ENCODE data around the gene DYNC2LI1. TPM values are rescaled to one million over a fixed set of nuclear protein-coding genes. Genes with fewer than 3 reads are reported as not detected.

DYNC2LI1 gene
- total and polyA plus RNA-seq, 2 donors (not counting 1 experiment from before 2014, with no cell fraction given): 3.8 to 11.4 TPM

DNA sequence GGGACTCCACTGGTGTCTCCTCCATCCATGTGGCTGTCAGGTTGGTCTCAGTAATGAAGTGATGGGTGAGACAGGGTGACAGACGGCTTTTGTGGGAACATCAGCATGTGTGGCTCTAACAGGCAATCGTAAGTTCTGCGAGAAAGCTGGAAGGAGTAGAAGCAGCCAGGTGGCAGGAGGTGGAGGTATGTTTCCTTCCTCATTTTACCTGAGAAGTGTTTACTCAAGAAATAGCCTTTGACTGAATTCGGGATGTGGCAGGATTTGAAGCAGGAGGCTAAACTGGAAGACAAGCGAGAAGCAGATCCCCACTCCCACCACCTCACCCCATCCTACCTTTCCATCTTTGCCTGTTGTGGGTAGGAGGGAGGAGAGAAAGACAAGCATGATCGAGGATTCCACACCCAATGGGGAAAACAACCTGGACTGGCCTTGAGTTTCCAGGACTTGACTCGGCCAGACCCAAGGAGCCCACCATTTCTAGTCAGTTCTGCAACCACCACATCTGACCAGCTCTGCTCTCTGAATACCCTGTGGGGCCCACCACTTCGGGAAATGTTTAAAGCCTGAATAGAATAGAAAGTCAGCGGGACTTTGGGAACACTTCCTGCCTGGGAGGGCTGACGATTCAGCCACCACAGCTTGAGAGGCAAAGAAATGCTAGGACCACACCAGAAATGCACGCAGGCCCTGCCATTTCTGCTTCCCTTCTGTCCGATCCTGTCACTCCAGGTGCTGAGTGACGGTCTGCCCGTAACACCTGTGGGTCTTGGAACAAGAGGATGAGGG, 66.1 kb downstream of the DYNC2LI1 start:
- H3K4me3 ChIP-seq (ENCODE audit: control extremely low read depth in 1 of 5, extremely low read depth in 1 of 5, insufficient read depth in 1 of 5, low read depth in 2 of 5, low read length in 4 of 5): no peak overlapping the region
- H3K4me1 ChIP-seq (ENCODE audit: control insufficient read depth in 2 of 2, insufficient read depth in 2 of 2, low read length in 2 of 2): no peaks in the 10 kb centered on the region
- no peak overlapping the region for H2AFZ ChIP-seq (ENCODE audit: insufficient read depth, low read depth, low read length, poor library complexity, severe bottlenecking)
- Mint-ChIP-seq H3K27me3 (peaks cover 5% of the 10 kb centered on the region), H3K9me3 (ENCODE audit: insufficient read depth) (no peaks in the 10 kb centered on the region), H3K27ac (no peak overlapping the region), H3K4me1 (no peaks in the 10 kb centered on the region), H3K4me3 (no peak overlapping the region)
- no peaks in the 10 kb centered on the region for H4K20me1 ChIP-seq (ENCODE audit: control insufficient read depth, insufficient read depth, low read length, poor library complexity, severe bottlenecking)
- no peaks in the 10 kb centered on the region for H3K9me3 ChIP-seq (ENCODE audit: control extremely low read depth in 1 of 3, control insufficient read depth in 2 of 3, insufficient read depth in 1 of 3, low read length in 2 of 3)
- H3K79me2 ChIP-seq (ENCODE audit: control insufficient read depth, insufficient read depth, low read length): no peaks in the 10 kb centered on the region
- peaks cover 0 to 4% (median 0%) of the 10 kb centered on the region in 4 experiments for H3K27me3 ChIP-seq (replicated peaks in 1 of 4; ENCODE audit: control extremely low read depth in 1 of 4, control insufficient read depth in 3 of 4, insufficient read depth in 4 of 4, low read length in 3 of 4)
- no peak overlapping the region for H3K27ac ChIP-seq (ENCODE audit: low read length in 2 of 2)
- no peak overlapping the region for H3K9ac ChIP-seq (ENCODE audit: low read length)
- no peak for TF ChIP-seq EZH2 (IDR thresholded peaks at IDR 0.05; ENCODE audit: borderline replicate concordance, insufficient read depth, low read depth, low read length, poor library complexity, severe bottlenecking)
- TF ChIP-seq, protein P1, sequence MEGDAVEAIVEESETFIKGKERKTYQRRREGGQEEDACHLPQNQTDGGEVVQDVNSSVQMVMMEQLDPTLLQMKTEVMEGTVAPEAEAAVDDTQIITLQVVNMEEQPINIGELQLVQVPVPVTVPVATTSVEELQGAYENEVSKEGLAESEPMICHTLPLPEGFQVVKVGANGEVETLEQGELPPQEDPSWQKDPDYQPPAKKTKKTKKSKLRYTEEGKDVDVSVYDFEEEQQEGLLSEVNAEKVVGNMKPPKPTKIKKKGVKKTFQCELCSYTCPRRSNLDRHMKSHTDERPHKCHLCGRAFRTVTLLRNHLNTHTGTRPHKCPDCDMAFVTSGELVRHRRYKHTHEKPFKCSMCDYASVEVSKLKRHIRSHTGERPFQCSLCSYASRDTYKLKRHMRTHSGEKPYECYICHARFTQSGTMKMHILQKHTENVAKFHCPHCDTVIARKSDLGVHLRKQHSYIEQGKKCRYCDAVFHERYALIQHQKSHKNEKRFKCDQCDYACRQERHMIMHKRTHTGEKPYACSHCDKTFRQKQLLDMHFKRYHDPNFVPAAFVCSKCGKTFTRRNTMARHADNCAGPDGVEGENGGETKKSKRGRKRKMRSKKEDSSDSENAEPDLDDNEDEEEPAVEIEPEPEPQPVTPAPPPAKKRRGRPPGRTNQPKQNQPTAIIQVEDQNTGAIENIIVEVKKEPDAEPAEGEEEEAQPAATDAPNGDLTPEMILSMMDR (IDR thresholded peaks at IDR 0.05): no peak
- no peaks in the 10 kb centered on the region for H3K36me3 ChIP-seq (replicated peaks in 1 of 2; ENCODE audit: control extremely low read depth in 1 of 2, control insufficient read depth in 1 of 2, extremely low read depth in 1 of 2, insufficient read depth in 2 of 2, low read length in 1 of 2)
- ChIA-PET CTCF (no interaction called here), POLR2A (no interaction called here)
- no peak for DNase-seq
- no peak for ATAC-seq (ENCODE audit: low read depth)
- intact Hi-C loops (cut with micrococcal nuclease): no loop called here
- WGBS (ENCODE audit: insufficient coverage): 69% methylated on average over 7 of the region's 14 CpGs
- no peak overlapping the region for H3K4me2 ChIP-seq (replicated peaks; ENCODE audit: low read depth, low read length, poor library complexity, severe bottlenecking)

DNA sequence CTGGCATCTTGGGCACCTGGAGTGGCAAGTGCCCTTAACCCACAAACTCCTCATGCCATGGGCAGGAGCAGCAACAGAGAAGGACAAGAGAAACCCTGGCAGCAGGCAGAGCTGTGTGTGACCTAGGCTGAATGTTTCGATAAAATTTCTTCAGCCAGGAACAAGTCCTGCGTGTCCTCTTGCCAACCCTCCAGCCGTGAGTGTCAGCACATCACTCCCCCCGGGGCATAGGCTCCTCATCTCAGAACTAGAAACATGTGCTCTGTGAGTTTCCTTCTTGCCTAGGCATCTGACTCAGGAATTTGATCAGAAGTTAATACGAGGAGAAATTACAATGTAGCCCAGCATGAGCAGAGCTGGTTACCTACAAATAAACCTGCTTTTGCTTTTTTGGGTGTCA, 67.1 kb downstream of the DYNC2LI1 start:
- 90% methylated on average over 5 of the region's 5 CpGs for WGBS (ENCODE audit: insufficient coverage)
- ATAC-seq (ENCODE audit: low read depth) (no peak), DNase-seq (no peak)
- peaks cover 0 to 4% (median 0%) of the 10 kb centered on the region in 4 experiments for H3K27me3 ChIP-seq (replicated peaks in 1 of 4; ENCODE audit: control extremely low read depth in 1 of 4, control insufficient read depth in 3 of 4, insufficient read depth in 4 of 4, low read length in 3 of 4)
- H3K4me3 ChIP-seq (ENCODE audit: control extremely low read depth in 1 of 5, extremely low read depth in 1 of 5, insufficient read depth in 1 of 5, low read depth in 2 of 5, low read length in 4 of 5): no peak overlapping the region
- no peaks in the 10 kb centered on the region for H3K4me1 ChIP-seq (ENCODE audit: control insufficient read depth in 2 of 2, insufficient read depth in 2 of 2, low read length in 2 of 2)
- no peaks in the 10 kb centered on the region for H3K79me2 ChIP-seq (ENCODE audit: control insufficient read depth, insufficient read depth, low read length)
- no peak overlapping the region for H2AFZ ChIP-seq (ENCODE audit: insufficient read depth, low read depth, low read length, poor library complexity, severe bottlenecking)
- H3K4me1 Mint-ChIP-seq: no peaks in the 10 kb centered on the region
- H3K4me2 ChIP-seq (replicated peaks; ENCODE audit: low read depth, low read length, poor library complexity, severe bottlenecking): no peak overlapping the region
- intact Hi-C loops (cut with micrococcal nuclease): no loop called here
- CTCF ChIA-PET: no interaction called here
- no peak overlapping the region for H3K9ac ChIP-seq (ENCODE audit: low read length)
- no peaks in the 10 kb centered on the region for H3K36me3 ChIP-seq (replicated peaks in 1 of 2; ENCODE audit: control extremely low read depth in 1 of 2, control insufficient read depth in 1 of 2, extremely low read depth in 1 of 2, insufficient read depth in 2 of 2, low read length in 1 of 2)
- no peak for TF ChIP-seq EZH2 (IDR thresholded peaks at IDR 0.05; ENCODE audit: borderline replicate concordance, insufficient read depth, low read depth, low read length, poor library complexity, severe bottlenecking)
- TF ChIP-seq, protein P1 (IDR thresholded peaks at IDR 0.05): no peak
- POLR2A ChIA-PET: no interaction called here
- H3K27ac ChIP-seq (ENCODE audit: low read length in 2 of 2): no peak overlapping the region
- H4K20me1 ChIP-seq (ENCODE audit: control insufficient read depth, insufficient read depth, low read length, poor library complexity, severe bottlenecking): no peaks in the 10 kb centered on the region
- no peak overlapping the region for H3K27ac Mint-ChIP-seq
- no peaks in the 10 kb centered on the region for H3K9me3 ChIP-seq (ENCODE audit: control extremely low read depth in 1 of 3, control insufficient read depth in 2 of 3, insufficient read depth in 1 of 3, low read length in 2 of 3)
- H3K9me3 Mint-ChIP-seq (ENCODE audit: insufficient read depth): no peaks in the 10 kb centered on the region
- H3K27me3 Mint-ChIP-seq: peaks cover 5% of the 10 kb centered on the region
- no peak overlapping the region for H3K4me3 Mint-ChIP-seq

All from B cell (primary cell).